Nephron (organoid): ENCODE measurements around the gene SULT4A1.
A peak's percentile ranks its signal among the peaks of the same experiment; 100 is the strongest.

Experiments used
- H3K27ac Mint-ChIP-seq, 3 experiments: 2 replicates each; pipeline ENCODE4 v1.8.0; 2020; ENCODE audit warnings: mixed read lengths in 3 of 3, mild to moderate bottlenecking in 2 of 3, moderate library complexity in 1 of 3
- H3K27me3 Mint-ChIP-seq: 2 replicates; pipeline ENCODE4 v1.8.0; 2021; ENCODE audit warnings: low read depth, mild to moderate bottlenecking, moderate library complexity, mixed read lengths
- H3K36me3 Mint-ChIP-seq: 2 replicates; pipeline ENCODE4 v1.8.0; 2020; ENCODE audit warnings: low read depth, mixed read lengths
- H3K4me1 Mint-ChIP-seq: 2 replicates; pipeline ENCODE4 v1.8.0; 2020; ENCODE audit warnings: mixed read lengths
- H3K4me3 Mint-ChIP-seq, 3 experiments: 2 replicates each; pipeline ENCODE4 v1.8.0; 2020; ENCODE audit warnings: mild to moderate bottlenecking in 3 of 3, mixed read lengths in 3 of 3, moderate library complexity in 2 of 3
- H3K9me3 Mint-ChIP-seq: 2 replicates; pipeline ENCODE4 v1.8.0; 2020; ENCODE audit warnings: mixed read lengths
- TF ChIP-seq, protein P1 (sequence below), 3 experiments: fragments of 200-600 bp; sonication (generic); IDR thresholded peaks; one replicate each; pipeline ENCODE4 v1.5.0; 2021; ENCODE audit warnings: antibody characterized with exemption in 3 of 3; ENCODE audit not compliant: unreplicated experiment in 3 of 3

SULT4A1 gene

DNA sequence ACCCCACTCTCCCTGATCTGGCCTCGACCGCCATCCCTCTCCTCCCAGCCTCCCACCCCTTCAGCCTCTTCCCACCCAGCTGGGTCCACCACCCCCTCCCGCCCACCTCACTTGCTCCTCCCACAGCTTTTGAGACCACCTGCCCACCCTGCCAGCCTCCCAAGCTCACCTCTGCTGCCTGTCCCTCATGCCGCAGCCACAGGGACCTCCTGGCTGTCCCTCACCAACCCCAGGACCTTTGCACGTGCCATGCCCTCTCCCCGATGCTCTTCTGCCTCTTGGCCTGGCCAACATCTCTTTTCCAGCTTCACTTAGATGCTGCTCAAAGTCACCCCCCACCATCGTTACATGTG is 23.0 kb upstream of the SULT4A1 start:
- no peaks in the 10 kb centered on the region for H3K36me3 Mint-ChIP-seq
- H3K27ac Mint-ChIP-seq = no peak overlapping the region

DNA sequence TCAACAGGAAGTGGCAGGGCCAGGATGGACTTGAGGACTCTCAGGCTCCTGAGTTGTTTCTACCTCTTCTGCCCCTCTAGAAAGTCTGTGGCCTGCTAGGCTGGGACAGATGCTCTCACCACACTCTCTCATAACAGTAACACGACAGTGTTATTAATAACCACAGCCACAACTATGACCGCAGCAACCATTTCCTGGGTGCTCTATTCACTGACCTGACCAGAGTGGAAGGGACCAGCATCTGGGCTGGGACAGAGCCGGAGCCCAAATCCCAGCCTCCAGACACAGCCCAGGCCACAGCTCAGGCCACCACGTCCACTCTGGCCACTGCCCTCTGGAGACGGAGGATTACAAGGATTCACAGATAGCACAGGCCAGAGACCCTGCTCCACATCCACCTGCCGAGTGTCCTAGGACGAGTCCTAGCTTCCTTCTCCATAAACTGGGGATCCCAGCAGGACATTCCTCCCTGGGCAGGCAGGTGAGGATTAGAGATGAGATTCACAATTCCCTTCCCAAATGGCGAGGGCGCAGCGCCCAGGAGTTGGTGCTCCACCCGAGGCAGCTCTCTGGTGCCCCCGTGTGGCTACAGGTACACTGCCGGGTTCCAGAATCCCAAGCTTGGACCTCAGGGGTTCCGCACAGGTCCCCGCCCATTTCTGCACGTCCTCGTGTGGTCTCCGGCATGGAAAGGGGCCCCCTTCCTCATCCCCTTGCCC is 22.4 kb upstream of the SULT4A1 start:
- TF ChIP-seq, protein P1, sequence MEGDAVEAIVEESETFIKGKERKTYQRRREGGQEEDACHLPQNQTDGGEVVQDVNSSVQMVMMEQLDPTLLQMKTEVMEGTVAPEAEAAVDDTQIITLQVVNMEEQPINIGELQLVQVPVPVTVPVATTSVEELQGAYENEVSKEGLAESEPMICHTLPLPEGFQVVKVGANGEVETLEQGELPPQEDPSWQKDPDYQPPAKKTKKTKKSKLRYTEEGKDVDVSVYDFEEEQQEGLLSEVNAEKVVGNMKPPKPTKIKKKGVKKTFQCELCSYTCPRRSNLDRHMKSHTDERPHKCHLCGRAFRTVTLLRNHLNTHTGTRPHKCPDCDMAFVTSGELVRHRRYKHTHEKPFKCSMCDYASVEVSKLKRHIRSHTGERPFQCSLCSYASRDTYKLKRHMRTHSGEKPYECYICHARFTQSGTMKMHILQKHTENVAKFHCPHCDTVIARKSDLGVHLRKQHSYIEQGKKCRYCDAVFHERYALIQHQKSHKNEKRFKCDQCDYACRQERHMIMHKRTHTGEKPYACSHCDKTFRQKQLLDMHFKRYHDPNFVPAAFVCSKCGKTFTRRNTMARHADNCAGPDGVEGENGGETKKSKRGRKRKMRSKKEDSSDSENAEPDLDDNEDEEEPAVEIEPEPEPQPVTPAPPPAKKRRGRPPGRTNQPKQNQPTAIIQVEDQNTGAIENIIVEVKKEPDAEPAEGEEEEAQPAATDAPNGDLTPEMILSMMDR (IDR thresholded peaks at IDR 0.05; ENCODE audit: unreplicated experiment in 3 of 3) = peak; percentile 57 to 68 (median 61)
- no peaks in the 10 kb centered on the region for H3K4me1 Mint-ChIP-seq
- peaks cover 3% of the 10 kb centered on the region for H3K9me3 Mint-ChIP-seq
- H3K27ac Mint-ChIP-seq = no peak overlapping the region
- H3K36me3 Mint-ChIP-seq = no peaks in the 10 kb centered on the region
- H3K4me3 Mint-ChIP-seq = no peak overlapping the region
- peaks cover 64% of the 10 kb centered on the region for H3K27me3 Mint-ChIP-seq

More for the DNA sequence above, 23.0 kb upstream of the SULT4A1 start:
- H3K4me1 Mint-ChIP-seq = no peaks in the 10 kb centered on the region
- H3K9me3 Mint-ChIP-seq = peaks cover 3% of the 10 kb centered on the region
- H3K4me3 Mint-ChIP-seq = no peak overlapping the region
- TF ChIP-seq, protein P1 (IDR thresholded peaks at IDR 0.05; ENCODE audit: unreplicated experiment in 3 of 3) = no peak
- peaks cover 70% of the 10 kb centered on the region for H3K27me3 Mint-ChIP-seq

DNA sequence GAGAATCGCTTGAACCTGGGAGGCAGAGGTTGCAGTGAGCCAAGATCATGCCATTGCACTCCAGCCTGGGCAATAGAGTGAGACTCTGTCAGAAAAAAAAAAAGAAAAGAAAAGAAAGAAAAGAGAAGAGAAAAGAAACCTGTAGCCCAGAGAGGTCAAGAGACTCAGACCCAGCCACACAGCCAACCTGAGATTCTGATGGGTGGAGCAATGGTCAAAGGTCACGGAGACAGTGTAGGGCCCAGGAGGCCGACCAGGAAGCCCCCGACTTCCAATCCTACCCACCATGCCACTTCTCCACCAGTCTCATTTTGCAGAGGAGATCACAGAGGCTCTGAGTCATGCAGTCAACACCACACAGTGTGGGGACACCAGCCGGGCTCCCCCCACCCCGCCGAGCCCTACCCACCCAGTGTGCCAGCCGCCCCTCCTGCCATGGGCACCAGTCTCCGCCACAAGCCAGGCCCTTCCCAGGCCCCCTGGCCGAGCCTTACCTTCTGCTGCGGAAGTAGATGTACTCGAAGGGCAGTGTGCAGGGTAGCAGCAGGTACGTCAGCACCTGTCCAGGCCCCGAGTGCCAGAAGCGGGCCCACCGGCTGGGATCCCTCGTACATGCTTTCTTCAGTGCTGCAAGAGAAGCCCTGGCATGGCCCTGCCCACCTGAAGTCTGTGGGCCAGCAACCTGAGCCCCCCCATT is 21.6 kb upstream of the SULT4A1 start:
- Mint-ChIP-seq H3K4me1 (no peaks in the 10 kb centered on the region), H3K9me3 (peaks cover 3% of the 10 kb centered on the region), H3K36me3 (no peaks in the 10 kb centered on the region)

DNA sequence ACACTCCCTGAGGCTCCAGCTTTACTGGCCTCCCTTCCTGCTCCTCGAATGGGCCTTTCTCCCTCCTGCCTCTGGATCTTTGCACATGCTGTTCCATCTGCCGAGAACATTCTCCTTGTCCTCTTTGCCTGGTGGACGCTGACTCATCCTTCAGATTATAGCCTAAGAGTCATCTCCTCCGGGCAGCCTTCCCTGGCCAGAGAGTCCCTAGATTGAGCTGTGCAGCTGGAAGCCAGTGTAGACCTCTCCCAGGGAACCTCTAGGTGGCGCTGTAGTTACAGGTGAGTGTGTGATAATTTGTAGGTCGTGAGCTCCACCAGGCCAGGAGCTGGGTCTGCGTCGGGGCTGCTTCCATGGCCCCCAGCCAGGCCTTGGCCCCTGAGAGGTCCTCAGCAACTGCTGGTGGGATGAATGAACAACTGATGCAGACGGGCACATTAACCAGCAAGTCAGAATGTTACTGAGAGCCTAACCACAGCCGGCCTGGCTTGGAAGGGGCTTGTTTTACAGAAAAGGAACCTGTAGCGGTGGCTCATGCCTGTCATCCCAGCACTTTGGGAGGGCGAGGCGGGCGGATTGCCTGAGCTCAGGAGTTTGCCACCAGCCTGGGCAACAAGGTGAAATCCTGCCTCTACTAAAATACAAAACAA is 20.8 kb upstream of the SULT4A1 start:
- no peak overlapping the region for H3K27ac Mint-ChIP-seq
- peaks cover 56% of the 10 kb centered on the region for H3K27me3 Mint-ChIP-seq
- no peaks in the 10 kb centered on the region for H3K36me3 Mint-ChIP-seq
- peaks cover 3% of the 10 kb centered on the region for H3K9me3 Mint-ChIP-seq
- TF ChIP-seq, protein P1 (IDR thresholded peaks at IDR 0.05; ENCODE audit: unreplicated experiment in 3 of 3) = peak; percentile 40 to 59 (median 49)
- H3K4me1 Mint-ChIP-seq = no peaks in the 10 kb centered on the region
- H3K4me3 Mint-ChIP-seq = no peak overlapping the region

More for the DNA sequence above, 21.6 kb upstream of the SULT4A1 start:
- Mint-ChIP-seq H3K27me3 (peaks cover 58% of the 10 kb centered on the region), H3K4me3 (no peak overlapping the region), H3K27ac (no peak overlapping the region)
- TF ChIP-seq, protein P1 (IDR thresholded peaks at IDR 0.05; ENCODE audit: unreplicated experiment in 3 of 3) = no peak

DNA sequence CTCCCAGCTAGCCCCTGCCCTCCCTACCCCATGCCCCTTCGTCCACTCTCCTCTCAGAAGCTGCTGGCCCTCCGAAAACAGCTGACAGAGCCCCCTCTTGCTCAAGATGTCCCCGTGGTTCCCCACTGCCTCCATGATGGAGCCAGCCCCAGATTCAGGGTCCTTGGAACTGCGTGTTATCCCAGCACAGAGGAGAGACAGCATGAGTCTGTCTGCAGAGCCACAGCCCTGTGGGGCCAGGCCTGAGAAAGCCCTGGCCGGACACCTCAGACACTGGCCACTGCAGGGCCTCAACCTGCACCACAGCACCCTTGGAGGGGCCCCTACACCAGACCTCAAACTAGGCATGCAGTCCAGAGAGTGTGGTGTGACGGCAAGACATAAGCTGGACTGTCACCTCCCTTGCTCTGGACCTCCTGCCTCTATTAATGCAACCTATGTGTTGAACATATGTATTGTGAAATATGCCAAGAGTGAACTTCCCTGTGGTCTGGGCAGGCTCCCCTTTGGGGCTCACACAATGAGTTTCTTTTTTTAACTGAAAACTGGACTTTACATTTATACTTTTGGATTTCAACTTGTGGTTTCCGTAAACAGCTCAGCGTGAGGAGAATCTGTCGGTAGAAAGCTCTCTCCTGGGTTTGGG is 19.9 kb upstream of the SULT4A1 start:
- Mint-ChIP-seq H3K4me1 (no peaks in the 10 kb centered on the region), H3K27ac (no peak overlapping the region), H3K4me3 (no peak overlapping the region), H3K9me3 (peaks cover 3% of the 10 kb centered on the region), H3K27me3 (peaks cover 54% of the 10 kb centered on the region), H3K36me3 (no peaks in the 10 kb centered on the region)
- TF ChIP-seq, protein P1 (IDR thresholded peaks at IDR 0.05; ENCODE audit: unreplicated experiment in 3 of 3) = no peak
